ENCODE results near the gene SEMA3E.

The SEMA3E gene

DNA sequence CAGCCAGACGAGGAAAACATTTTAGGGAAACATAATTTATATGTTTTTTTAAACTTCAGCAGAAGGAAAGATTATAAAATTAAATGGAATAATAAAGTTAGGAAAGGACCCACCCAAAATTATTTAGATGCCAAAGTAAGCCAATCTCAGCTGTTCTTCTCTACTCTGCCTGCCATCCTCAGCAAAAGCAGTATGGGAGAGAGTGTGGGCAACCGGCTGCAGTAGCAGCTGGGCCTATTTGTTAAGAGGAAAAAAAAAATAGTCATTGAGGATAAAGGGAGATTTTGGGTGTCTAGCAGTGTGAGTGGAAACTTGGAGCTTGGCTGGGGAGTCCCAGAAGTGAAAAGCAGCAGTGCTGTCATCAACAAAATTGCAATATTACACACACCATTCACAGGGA lies 15.4 kb downstream of the SEMA3E start:
- DNase-seq (ENCODE audit: low read depth in 1 of 2, low spot score in 1 of 2) = no peak
- TF ChIP-seq SPI1 (IDR thresholded peaks at IDR 0.05; ENCODE audit: borderline replicate concordance, low read depth) = no peak
- TF ChIP-seq, protein P1, sequence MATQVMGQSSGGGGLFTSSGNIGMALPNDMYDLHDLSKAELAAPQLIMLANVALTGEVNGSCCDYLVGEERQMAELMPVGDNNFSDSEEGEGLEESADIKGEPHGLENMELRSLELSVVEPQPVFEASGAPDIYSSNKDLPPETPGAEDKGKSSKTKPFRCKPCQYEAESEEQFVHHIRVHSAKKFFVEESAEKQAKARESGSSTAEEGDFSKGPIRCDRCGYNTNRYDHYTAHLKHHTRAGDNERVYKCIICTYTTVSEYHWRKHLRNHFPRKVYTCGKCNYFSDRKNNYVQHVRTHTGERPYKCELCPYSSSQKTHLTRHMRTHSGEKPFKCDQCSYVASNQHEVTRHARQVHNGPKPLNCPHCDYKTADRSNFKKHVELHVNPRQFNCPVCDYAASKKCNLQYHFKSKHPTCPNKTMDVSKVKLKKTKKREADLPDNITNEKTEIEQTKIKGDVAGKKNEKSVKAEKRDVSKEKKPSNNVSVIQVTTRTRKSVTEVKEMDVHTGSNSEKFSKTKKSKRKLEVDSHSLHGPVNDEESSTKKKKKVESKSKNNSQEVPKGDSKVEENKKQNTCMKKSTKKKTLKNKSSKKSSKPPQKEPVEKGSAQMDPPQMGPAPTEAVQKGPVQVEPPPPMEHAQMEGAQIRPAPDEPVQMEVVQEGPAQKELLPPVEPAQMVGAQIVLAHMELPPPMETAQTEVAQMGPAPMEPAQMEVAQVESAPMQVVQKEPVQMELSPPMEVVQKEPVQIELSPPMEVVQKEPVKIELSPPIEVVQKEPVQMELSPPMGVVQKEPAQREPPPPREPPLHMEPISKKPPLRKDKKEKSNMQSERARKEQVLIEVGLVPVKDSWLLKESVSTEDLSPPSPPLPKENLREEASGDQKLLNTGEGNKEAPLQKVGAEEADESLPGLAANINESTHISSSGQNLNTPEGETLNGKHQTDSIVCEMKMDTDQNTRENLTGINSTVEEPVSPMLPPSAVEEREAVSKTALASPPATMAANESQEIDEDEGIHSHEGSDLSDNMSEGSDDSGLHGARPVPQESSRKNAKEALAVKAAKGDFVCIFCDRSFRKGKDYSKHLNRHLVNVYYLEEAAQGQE (IDR thresholded peaks at IDR 0.05; ENCODE audit: insufficient replicate concordance, low read depth) = no peak
- TF ChIP-seq POLR2AphosphoS5 (IDR thresholded peaks at IDR 0.05; ENCODE audit: low read depth) = no peak
- TF ChIP-seq, protein P2, sequence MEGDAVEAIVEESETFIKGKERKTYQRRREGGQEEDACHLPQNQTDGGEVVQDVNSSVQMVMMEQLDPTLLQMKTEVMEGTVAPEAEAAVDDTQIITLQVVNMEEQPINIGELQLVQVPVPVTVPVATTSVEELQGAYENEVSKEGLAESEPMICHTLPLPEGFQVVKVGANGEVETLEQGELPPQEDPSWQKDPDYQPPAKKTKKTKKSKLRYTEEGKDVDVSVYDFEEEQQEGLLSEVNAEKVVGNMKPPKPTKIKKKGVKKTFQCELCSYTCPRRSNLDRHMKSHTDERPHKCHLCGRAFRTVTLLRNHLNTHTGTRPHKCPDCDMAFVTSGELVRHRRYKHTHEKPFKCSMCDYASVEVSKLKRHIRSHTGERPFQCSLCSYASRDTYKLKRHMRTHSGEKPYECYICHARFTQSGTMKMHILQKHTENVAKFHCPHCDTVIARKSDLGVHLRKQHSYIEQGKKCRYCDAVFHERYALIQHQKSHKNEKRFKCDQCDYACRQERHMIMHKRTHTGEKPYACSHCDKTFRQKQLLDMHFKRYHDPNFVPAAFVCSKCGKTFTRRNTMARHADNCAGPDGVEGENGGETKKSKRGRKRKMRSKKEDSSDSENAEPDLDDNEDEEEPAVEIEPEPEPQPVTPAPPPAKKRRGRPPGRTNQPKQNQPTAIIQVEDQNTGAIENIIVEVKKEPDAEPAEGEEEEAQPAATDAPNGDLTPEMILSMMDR (IDR thresholded peaks at IDR 0.05; ENCODE audit: insufficient read depth, low read length) = no peak
- no peak for TF ChIP-seq GABPA (IDR thresholded peaks at IDR 0.05; ENCODE audit: low read depth)
- H3K27ac ChIP-seq (replicated peaks) = no peak overlapping the region
- no peaks in the 10 kb centered on the region for H3K27me3 ChIP-seq (ENCODE audit: insufficient read depth, poor library complexity, severe bottlenecking)
- H3K4me3 ChIP-seq (replicated peaks; ENCODE audit: insufficient read depth, low read length) = no peak overlapping the region

DNA sequence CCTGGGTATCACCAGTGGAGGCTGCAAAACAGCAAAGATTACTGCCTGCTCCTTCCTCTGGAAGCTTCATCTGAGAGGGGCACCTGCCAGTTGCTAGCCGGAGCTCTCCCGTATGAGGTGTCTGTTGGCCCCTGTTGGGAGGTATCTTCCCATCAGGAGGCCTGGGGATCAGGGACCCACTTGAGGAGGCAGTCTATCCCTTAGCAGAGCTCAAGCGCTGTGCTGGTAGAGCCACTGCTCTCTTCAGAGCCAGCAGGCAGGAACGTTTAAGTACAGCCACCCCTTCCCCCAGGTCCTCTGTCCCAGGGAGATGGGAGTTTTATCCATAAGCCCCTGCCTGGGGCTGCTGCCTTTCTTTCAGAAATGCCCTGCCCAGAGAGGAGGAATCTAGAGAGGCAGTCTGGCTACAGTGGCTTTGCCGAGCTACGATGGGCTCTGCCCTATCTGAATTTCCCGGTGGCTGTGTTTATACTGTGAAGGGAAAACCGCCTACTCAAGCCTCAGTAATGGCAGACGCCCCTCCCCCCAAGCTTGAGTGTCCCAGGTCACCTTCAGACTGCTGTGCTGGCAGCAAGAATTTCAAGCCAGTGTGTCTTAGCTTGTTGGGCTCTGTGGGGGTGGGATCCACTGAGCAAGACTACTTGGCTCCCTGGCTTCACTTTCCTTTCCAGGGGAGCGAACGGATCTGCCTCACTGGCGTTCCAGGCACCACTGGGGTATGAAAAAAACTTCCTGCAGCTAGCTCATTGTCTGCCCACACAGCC lies 19.6 kb downstream of the SEMA3E start:
- no peak for TF ChIP-seq GABPA (IDR thresholded peaks at IDR 0.05; ENCODE audit: low read depth)
- TF ChIP-seq, protein P2 (IDR thresholded peaks at IDR 0.05; ENCODE audit: insufficient read depth, low read length) = no peak
- TF ChIP-seq, protein P1 (IDR thresholded peaks at IDR 0.05; ENCODE audit: insufficient replicate concordance, low read depth) = no peak
- TF ChIP-seq POLR2AphosphoS5 (IDR thresholded peaks at IDR 0.05; ENCODE audit: low read depth) = no peak
- no peak for TF ChIP-seq SPI1 (IDR thresholded peaks at IDR 0.05; ENCODE audit: borderline replicate concordance, low read depth)
- Histone ChIP-seq H3K4me3 (replicated peaks; ENCODE audit: insufficient read depth, low read length) (no peak overlapping the region), H3K27me3 (ENCODE audit: insufficient read depth, poor library complexity, severe bottlenecking) (no peaks in the 10 kb centered on the region), H3K27ac (replicated peaks) (no peak overlapping the region)
- no peak for DNase-seq (ENCODE audit: low read depth in 1 of 2, low spot score in 1 of 2)

DNA sequence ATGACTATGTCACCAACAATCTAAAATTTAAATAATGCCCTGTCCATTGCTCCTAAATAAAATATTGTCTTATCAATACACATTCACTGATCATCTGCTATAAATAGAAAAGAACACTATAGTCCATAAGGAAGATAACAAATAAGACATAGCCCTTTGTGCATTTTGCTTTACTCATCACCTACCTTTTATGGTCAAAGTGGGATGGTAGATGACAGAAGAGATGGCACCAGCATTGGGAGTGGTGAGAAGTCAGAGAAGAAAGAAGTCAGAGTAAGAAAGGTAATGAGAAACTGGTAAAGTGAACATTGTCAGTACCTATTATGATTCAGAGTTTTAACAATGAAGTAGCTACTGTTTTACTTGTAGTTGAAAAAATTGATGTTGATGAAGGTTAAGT lies 31.1 kb downstream of the SEMA3E start:
- Histone ChIP-seq H3K27me3 (ENCODE audit: insufficient read depth, poor library complexity, severe bottlenecking) (no peaks in the 10 kb centered on the region), H3K4me3 (replicated peaks; ENCODE audit: insufficient read depth, low read length) (no peak overlapping the region), H3K27ac (replicated peaks) (no peak overlapping the region)
- TF ChIP-seq GABPA (IDR thresholded peaks at IDR 0.05; ENCODE audit: low read depth) (no peak), SPI1 (IDR thresholded peaks at IDR 0.05; ENCODE audit: borderline replicate concordance, low read depth) (no peak), POLR2AphosphoS5 (IDR thresholded peaks at IDR 0.05; ENCODE audit: low read depth) (no peak)
- TF ChIP-seq, protein P2 (IDR thresholded peaks at IDR 0.05; ENCODE audit: insufficient read depth, low read length) = no peak
- TF ChIP-seq, protein P1 (IDR thresholded peaks at IDR 0.05; ENCODE audit: insufficient replicate concordance, low read depth) = no peak
- no peak for DNase-seq (ENCODE audit: low read depth in 1 of 2, low spot score in 1 of 2)
